Measurements from ENCODE around the gene CERKL.
"Not testable (repeated sequence)": the region's sequence is repeated elsewhere in the genome, so short reads cannot be mapped to it uniquely, and the experiment has no call there.

CERKL gene

DNA sequence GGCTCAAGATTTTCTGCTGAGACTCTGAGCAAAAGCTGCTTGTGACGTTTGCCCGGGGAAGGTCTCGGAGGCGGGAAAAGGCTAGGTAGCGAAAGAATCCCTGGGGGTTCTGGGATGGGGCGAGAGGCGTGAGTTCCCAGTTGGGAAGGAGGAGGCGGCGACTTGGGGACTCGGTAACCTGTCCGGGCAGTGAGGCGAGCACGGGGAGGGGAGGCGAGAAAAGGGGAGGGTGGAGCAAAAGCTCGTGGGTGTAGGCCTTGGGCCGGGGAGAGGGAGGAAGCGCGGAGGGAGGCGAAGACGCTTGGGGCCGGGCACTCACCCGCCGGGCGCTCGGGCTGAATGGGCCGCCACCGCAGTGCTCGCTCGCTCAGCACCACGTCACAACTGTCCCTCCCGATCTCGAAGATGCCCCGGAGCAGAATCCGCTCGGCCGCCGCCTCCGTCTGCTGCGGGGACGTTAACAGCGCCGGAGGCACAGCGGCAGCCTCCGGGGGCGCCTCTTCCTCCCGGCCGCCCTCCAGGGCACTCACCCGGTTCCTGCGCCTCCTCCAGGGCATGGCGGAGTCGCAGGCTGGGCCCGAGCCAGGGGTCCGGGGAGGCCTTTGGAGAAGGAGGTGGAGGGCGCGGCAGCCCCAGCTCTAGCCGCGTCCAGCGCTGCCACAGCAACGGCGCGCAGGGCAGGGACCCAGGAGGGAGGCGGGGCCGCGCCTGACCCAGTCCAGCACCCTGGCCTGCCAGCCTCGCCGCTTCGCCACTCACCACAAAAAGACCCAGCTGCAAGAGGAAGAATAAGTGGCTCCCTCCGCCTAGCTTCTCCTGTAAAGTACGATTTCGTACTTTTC lies at the start of gene CERKL:
CERKL (minus strand) TSS at position 656 of the 842 bp plus-strand sequence; CDS start at position 557, 99 bp downstream.
- DNase-seq (ENCODE audit: low read depth in 2 of 2), result no peak

DNA sequence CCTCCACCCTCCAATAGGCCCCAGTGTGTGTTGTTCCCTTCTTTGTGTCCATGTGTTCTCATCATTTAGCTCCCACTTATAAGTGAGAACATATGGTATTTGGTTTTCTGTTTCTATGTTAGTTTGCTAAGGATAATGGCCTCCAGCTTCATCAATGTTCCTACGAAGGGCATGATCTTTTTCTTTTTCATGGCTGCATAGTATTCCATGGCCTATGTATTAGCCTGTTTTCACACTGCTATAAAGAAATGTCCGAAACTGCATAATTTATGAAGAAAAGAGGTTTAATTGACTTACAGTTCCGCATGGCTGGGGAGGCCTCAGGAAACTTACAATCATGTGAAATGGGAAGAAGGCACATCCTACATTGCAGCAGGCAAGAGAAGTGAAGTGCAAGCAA lies 45.6 kb upstream of the CERKL start:
- DNase-seq (ENCODE audit: low read depth in 2 of 2), result not testable (repeated sequence)

GRCh38 chr2:181698223-181698622 lies 41.3 kb upstream of the CERKL start:
- no peak for DNase-seq (ENCODE audit: low read depth in 2 of 2)

DNA sequence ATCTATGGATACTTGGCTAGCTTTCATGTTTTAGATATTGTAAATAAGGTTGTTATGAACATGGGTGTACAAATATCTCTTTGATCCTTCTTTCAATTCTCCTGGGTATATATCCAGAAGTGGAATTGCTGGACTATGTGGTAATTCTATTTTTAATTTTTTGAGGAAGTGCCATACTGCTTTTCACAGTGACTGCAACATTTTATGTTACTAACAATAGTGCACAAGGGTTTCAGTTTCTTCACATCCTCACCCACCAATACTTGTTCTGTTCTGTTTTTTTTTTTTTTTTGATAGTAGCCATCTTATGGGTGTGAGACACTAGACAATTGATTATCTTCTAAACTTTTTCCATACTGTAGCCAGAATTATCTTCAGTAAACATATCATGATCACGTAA lies 40.7 kb upstream of the CERKL start:
- DNase-seq (ENCODE audit: low read depth in 2 of 2), result no peak

GRCh38 chr2:181697126-181697525 lies 40.2 kb upstream of the CERKL start:
- no peak for DNase-seq (ENCODE audit: low read depth in 2 of 2)

DNA sequence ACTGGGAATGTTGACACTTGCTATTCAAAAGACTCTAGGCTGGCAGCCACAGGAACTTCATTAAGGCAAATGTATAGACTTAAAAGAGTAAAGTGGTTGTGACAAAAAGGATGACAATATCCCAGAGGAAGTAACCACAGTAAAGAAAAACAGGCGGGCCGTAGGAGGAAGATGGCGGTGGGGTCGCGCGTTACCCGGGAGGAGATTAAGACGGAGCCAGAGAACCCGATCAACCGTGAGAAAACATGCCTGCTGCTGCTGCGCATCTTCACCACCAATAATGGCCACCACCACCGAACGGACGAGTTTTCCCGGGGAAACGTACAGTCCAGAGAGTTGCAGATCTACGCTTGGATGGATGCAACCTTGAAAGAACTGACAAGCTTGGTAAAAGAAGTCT lies 37.4 kb upstream of the CERKL start:
- no peak for DNase-seq (ENCODE audit: low read depth in 2 of 2)

DNA sequence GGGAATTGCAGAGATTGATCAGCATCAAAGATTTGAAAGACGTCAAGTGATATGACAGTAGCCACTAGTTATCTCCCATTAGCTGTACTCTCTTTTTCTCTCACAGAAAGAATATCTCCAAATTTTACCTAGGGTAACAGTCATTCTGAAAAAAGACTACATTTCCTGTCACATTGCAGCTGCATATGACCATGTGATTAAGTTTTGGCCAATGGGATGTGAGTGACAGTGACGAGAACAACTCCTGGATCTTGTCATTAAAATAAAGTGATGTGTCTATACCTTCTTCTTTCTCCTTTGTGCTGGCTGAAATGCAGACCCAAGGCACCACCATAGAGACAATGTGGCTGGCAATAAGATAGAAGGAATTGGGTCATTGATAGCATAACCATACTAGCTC lies 34.0 kb upstream of the CERKL start:
- no peak for DNase-seq (ENCODE audit: low read depth in 2 of 2)

DNA sequence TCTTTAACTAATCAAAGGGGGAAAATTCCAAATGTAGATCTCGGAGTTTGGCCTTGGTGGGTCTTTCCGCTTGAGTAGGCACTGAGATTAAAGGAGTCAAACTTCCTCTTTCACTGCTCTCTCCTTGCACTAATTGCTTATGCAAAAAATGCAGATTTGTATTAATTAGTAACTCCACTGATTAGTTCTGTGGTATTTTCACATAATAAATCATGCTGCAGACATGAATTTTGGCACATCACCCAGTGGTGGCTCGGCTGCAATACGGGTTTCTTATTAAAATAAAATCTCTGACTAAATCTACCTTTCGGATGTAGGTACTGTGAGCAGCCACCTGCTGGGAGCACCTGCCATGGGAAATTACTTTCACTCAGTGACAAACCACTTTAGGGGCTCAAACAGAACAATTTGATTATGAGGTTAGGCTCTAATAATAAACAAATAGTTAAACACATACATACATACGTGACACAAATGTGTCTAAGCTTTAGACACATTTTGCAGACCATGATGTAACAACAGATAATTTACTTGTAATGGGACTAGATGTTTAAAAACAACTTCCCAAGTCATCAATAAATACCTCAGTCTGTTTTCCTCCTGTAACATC lies 29.8 kb upstream of the CERKL start:
- DNase-seq (ENCODE audit: low read depth in 2 of 2), result no peak

DNA sequence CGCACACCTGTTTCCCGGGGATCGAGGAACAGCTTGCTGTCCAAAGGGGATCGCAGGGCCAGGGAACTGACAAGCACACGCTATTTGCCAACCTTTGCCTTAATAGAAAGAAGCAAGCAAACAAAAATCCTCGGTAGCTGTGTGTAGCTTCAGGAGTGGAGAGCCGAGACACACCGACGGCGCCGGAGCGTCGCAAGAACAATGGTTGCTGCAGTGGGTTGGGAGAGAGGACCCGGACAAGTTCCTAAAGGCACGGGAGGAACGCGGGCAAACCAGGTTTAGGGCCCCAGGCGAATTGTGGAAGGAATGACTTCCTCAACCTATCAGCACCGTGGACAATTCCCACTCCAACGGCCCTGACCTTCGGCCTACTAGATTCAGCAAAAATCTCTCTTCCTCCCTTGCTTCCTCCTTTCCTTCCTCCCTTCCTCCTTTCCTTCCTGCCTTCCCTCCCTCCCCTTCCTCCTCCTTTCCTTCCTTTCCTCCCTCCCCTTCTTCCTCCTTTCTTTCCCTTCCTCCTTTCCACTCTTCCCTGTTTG lies 28.3 kb upstream of the CERKL start:
- DNase-seq (ENCODE audit: low read depth in 2 of 2), result no peak

- DNase-seq (ENCODE audit: low read depth in 2 of 2), result no peak
Measured at GRCh38 chr2:181684454-181685149, 27.7 kb upstream of the CERKL start.

DNA sequence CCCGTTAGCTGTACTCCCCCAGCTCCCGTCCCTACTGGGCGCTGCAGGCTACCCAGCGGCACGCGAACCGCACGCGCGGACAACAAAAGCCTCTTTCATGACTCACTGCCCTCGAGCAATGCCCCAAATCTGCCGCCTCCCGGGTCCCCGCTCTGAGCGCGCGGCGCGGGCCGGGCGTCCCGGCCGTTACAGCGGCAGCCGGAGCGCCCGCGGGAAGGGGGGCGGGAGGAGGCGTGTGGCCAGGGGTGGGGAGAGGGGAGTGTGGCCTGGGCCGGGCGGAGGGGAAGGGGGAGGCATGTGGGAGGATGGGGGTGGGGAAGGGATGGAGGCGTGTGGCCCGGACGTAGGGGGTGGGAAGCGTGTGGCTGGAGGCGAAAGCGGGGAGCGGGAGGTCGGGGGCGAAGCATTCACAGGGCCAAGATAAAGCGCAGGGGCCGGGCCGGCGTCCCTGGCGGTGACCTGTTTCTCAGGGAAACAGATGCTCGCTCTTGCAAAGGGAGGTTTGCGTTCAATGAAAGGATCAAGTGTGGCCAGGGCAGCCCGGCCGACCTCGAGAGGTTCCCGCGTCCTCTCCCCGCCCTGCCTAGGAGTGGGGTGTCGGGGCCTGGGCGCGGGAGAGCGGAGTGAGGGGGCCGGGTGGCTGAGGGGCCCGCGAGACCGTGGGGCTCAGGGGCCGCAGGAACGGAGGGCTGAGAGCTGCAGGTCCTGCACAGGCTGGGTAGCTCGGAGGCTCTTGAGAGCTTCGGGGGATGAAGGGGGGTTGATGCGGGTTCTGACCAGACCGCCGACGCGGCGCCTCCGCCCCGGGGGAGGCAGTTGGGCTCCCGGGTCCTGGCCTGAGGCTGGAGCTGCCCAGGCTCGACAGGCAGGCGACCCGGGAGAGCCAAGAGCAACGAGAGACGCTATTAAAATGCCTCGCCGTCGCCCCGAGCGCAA lies 26.9 kb upstream of the CERKL start:
- no peak for DNase-seq (ENCODE audit: low read depth in 2 of 2)

- DNase-seq (ENCODE audit: low read depth in 2 of 2), result no peak
Measured at GRCh38 chr2:181682795-181683517, 26.1 kb upstream of the CERKL start.

DNA sequence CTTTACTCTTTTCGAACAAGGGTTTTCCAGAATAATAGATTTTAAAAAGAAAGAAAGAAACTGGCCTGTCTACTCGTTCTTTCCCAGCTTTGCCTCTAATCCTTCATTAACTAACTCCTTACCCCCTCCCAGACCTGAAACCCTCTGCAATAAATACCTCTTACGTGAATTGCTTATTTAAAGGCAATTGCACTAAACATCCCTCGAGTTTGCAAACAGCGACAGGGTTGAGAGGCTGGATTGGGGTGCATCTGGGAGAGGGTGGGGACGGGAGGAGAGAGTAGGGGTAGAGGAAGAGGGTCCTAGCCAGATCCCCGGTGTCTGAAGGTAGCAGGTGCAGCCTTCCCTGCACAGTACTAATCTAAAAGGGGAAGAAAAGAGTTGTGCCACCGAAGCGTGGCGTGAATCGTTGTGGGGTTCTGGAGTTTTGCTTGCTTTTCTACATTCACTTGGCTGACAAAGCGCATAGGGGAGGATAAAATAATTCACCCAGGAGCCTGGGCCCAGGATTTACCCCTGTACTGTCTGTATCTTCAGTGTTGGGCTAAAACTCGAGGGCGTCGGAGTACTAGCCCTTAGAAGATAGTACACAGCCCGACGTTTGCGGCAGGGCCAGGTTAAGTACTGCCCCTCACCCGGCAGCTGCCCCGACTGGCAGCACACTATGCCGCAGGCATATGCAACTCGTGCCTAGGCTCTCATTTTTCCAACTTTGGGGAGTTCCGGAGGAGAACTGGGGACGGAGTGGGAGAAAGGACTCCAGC lies 25.3 kb upstream of the CERKL start:
- no peak for DNase-seq (ENCODE audit: low read depth in 2 of 2)

DNA sequence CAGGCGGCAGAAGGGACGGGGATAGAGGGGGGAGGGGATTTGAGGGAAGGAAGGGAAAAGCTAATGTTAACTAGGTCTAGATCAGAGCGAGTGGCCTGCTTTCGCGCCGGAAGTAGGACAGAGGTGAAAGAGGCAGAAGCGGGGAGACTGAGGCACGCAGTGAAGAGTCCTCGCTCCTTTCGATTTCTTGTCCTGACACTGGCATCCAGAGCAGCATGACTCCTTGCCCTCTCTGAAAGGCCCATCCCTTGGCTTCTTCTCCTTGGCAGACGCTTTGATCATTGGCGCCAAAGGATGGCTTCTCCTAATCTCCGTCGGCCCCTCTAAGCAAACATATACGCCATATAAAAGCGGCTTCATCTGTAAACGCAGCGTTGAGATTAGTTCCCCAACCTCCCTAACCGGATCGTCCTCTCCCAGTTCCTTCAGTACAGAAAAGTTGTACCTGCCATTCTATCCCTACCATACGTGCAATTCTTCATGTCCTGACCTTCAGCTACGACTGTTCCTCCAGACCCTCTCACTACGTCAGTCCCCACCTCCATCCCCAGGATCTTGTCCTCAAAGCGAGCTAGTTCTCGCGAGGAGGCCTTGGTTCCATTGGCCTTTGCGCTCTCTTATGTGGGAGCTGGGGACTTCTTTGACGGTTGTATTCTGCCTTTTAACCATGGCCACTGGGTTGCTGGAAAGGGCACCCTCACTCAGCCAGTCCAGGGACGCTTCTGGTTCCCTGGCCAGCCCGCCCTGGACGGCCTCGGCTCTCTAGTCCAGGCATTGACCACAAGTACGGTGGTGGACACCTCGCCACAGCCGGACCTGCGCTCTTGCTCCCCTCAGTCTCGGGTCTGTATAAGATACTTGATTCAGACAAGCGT lies 24.3 kb upstream of the CERKL start:
- DNase-seq (ENCODE audit: low read depth in 2 of 2), result no peak

DNA sequence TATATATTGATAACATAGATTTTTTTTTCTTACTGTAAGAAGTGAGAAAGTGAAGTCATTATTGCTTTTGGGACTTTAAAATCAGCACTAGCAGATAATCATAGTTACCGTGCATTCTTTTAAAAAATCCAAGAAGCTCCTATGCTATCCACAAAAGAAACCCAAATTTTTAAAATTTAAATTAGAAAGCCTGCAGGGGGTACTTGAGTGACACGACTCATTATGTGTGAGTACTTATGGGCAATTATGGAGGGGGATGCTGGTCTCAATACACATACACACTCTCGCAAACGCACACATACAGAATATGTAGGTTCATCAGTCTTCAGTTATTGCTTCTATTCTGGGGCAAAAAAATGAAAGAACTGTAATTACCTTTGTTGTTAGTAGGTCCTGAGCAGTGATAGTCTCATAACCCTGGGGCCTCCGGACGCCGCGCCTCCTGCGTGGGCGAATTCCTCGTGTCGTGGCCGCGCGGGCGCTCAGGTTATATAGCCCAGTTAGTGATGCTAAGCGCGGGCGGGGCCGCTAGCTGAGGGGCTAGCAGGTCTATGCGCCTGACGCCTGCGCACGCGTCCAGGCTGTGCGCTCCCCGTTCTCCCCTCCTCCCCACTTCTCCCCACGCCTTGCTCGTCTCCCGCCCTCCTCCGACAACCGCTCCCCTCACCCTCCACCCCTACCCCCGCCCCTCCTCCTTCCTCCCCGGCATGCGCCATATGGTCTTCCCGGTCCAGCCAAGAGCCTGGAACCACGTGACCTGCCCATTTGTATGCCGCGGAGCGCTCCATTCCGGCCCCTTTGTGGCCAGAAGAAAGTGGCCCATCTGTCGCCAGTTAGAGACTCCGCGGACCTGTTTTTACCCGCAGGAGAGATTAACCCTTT lies 23.4 kb upstream of the CERKL start, which contains the start of gene NEUROD1:
NEUROD1 (minus strand) TSS at position 463 of the 882 bp plus-strand sequence. CDS start 1,657 bp downstream, outside the sequence.
- DNase-seq (ENCODE audit: low read depth in 2 of 2), result no peak

- no peak for DNase-seq (ENCODE audit: low read depth in 2 of 2)
Measured at GRCh38 chr2:181679544-181679979, 22.7 kb upstream of the CERKL start.

- no peak for DNase-seq (ENCODE audit: low read depth in 2 of 2)
Measured at GRCh38 chr2:181678861-181679543, 22.1 kb upstream of the CERKL start.
